SU-DHL-6 (cell line): Measurements from ENCODE around the gene CMSS1.

Source experiments
- CTCF ChIP-seq: fragments of 200-600 bp; sonication (generic); IDR thresholded peaks from one replicate; pipeline ENCODE4 v1.5.1; 2017; ENCODE audit warnings: antibody characterized with exemption, mild to moderate bottlenecking, low read length, moderate library complexity; ENCODE audit not compliant: insufficient read depth, poor library complexity, severe bottlenecking
- EZH2phosphoT487 ChIP-seq: fragments of 200-600 bp; sonication (generic), shearing (Covaris generic); conservative IDR thresholded peaks from 2 replicates; pipeline ENCODE4 v1.6.1; 2018; ENCODE audit warnings: mild to moderate bottlenecking, antibody characterized with exemption, low read length, moderate library complexity, mixed read lengths

DNA sequence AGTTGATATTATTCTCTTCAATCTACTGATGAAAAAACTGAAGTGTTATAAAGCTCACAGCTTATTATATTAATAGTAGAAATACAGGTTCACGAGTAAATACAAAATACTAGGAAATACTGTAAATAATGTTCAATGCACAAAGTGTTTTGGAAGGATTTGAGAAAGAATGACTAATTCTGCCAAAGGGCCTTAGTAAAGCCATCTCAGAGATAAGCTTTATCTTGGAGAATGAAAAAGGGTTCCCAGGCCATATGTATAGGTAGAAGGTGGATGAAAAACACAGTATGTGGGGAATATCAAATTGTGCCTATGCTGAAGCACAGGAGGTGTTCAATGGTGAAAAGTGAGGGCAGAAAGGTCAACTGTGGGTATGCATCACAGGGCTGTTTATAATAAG is 123.5 kb downstream of the CMSS1 start:
- TF ChIP-seq CTCF, result no peak
- no peak for TF ChIP-seq EZH2phosphoT487
